D721Med (cell line): ENCODE data around the gene ADM.

Source experiments
- DNase-seq: peaks from one replicate; pipeline ENCODE4 v3.0.0; 2011; ENCODE audit warnings: low spot score; ENCODE audit not compliant: insufficient read length
- FAIRE-seq: peaks from 2 replicates; lab custom pipeline; 2011; peaks lifted over from hg19 to GRCh38; lab: Jason Lieb, UNC
- CTCF ChIP-seq: IDR thresholded peaks from 2 replicates; pipeline ENCODE4 v1.5.1; 2012; ENCODE audit warnings: mild to moderate bottlenecking, control low read depth; ENCODE audit not compliant: insufficient read depth; ENCODE audit errors: missing control alignments

ADM gene

DNA sequence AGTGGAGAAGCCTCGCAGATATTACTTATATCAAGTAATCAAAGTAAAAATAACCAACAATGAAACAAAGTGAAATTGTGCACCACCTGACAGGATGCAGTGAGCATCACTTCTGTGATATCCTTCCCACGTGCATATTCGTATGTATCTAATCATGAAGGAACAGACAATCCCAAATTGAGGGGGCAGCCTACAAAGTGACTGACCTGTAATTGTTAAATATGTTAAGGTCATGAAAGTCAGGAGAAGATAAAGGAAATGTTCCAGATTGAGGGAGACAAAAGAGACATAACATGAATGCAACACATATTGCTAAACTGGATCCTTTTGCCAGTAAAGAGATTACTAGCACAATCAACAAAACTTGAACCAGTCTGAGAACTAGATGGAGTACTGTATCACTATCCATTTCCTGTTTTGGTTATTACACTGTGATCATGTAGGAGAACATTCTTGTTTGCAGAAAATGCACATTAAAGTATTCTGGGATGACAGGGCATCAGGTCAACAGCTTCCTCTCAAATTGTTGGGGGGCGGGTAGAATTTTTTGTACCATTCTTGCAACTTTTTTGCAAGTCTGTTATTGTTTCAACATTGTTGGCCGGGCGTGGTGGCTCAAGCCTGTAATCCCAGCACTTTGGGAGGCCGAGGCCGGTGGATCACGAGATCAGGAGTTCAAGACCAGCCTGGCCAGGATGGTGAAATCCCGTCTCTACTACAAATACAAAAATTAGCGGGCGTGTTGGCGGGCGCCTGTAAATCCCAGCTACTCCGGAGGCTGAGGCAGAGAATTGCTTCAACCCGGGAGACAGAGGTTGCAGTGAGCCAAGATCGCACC is 12.9 kb upstream of the ADM start:
- no peak for TF ChIP-seq CTCF
- FAIRE-seq (no peak), DNase-seq (no peak)

- no peak for FAIRE-seq
- peak; percentile 67 for DNase-seq
- no peak for TF ChIP-seq CTCF
Measured at GRCh38 chr11:10293423-10294289, 11.2 kb upstream of the ADM start, which contains the start of gene SBF2. Gene SBF2, minus strand, starts transcription at chr11:10294219. Its CDS starts 150 bp downstream, at chr11:10294069.

DNA sequence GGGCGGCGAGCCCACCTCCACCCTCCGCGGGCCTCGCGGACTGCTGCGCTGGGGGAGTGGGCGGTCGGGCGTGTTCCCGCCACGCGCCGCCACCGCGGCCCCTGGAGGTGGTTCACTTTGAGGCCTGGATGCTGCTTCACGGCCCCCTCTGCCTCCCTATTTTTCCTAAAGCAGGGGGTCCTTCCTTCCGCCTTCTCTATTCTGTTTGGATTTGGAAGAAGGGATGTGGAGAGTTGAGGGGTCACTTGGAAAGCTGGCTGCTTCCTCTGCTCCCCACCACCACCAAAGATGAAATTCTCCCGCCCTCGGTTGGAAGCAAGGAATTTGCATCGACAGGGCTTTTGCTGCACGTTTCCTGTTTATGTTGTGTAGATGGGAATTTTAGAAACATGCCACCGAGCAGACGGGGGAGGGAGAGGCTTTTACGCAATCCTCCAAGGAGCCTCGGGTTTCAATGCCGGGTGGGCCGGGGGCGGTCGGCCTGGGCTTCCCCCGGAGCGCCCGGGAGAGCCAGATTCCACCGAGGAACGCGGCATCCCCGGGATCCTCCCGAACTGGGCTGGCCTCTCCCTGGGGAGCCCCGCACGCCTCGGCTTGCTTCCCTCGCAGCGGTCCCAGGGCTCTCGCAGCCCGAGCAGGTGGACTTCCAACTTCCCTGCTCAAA is 10.5 kb upstream of the ADM start:
- FAIRE-seq (no peak), DNase-seq (no peak)
- no peak for TF ChIP-seq CTCF

DNA sequence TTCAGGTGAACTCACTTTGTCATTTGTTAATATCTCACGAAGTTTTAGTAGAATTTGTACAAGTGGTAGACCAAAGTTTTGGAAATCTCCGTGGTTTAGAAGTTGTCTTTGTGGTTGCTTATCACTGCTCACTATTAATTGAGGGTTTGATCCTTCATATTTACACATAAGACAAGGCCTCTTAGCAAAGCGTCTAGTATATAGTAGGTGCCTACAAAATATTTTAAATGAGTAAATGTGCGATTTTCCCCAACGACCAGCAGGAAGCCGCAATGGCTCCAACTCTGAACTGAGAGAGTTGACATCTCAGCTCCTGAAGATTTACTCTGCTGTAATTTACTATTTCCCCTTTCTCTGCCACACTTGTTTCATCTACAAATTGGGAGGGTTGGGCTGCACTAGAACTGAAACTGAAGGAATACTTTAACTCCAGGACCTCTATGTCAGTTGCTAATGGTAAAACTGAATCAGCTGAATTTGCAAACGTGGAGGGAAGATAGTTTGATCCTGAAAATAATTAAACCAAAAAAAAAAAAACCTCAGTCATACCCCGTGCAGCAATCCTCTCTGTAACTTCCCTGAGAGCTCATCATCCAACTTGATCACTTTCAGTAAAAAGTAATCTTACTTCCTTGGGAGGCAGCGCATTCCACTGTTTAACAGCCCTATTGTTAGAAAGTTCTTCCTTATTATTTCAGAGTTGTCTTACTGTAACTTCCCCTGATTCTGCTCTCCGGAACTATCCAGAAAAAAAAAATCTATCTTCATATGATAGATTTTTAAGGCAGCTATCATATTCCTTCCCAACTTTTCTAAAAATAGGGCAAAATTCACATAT is 9.6 kb upstream of the ADM start:
- TF ChIP-seq CTCF: no peak
- DNase-seq (no peak), FAIRE-seq (no peak)

- no peak for DNase-seq
- TF ChIP-seq CTCF: no peak
- no peak for FAIRE-seq
Measured at GRCh38 chr11:10298342-10298741, 6.5 kb upstream of the ADM start.

DNA sequence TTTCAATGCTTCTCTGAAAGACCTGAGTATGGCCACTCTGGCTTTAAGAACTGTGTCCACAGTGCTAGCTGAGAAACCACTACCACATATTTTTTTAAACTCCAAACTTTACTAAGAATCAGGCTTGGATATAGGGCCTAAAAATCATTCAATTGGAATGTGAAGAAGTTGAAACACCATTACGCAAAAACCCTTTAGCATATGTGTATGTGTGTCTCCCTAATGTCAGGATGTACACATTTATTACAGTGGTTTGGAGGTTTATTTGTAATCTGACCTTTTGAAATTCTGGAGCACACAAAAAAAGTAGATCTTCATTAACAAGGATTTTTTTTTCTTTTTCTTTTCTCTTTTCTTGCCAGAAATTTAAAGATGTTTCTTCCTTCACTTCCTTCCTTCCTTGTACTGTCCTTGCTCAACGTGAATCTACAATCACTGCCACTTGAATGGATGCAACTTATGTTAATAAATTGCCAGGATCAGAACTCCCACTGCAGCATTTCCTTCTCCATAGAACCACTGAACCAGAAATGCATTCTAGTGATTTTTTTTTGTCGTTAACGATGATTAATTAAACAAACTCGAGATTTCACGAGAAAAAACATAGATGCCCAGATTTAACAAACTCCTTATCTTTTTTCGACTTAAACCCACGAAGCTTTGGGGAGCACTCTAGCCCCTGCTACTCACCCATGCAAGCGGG is 3.1 kb upstream of the ADM start:
- no peak for FAIRE-seq
- no peak for DNase-seq
- no peak for TF ChIP-seq CTCF
